WTC11 (cell line): ENCODE measurements around the gene CMTM4. TPM values are rescaled to one million over a fixed set of nuclear protein-coding genes. Genes with fewer than 3 reads are reported as not detected.

ENCODE experiments used
- ATAC-seq: fragments of 200-7000 bp; cut with Tn5 transposase; 2 replicates; pipeline ENCODE4 v1.10.0; 2021; ENCODE audit warnings: mild to moderate bottlenecking, moderate library complexity
- CTCF ChIA-PET: fragments of 300-600 bp; sonication (Branson Sonifier 250); formaldehyde crosslinking; loops from one replicate; lab custom pipeline; 2021; ENCODE audit warnings: antibody characterized with exemption; lab: Charles Lee
- POLR2A ChIA-PET: fragments of 350-600 bp; sonication (Branson Sonifier 250); formaldehyde crosslinking; loops from one replicate; lab custom pipeline; 2021; ENCODE audit warnings: antibody characterized with exemption; lab: Charles Lee
- DNase-seq: peaks from one replicate; pipeline ENCODE4 v3.0.0; 2021; ENCODE audit warnings: low spot score
- H3K27ac Mint-ChIP-seq: 2 replicates; pipeline ENCODE4 v1.8.0; 2021; ENCODE audit warnings: mixed read lengths
- H3K27me3 Mint-ChIP-seq: 2 replicates; pipeline ENCODE4 v1.8.0; 2021; ENCODE audit warnings: low read depth, mild to moderate bottlenecking, moderate library complexity, mixed read lengths
- H3K36me3 Mint-ChIP-seq: 2 replicates; pipeline ENCODE4 v1.8.0; 2021; ENCODE audit warnings: mixed read lengths
- H3K4me1 Mint-ChIP-seq: 2 replicates; pipeline ENCODE4 v1.8.0; 2022; ENCODE audit warnings: mixed read lengths
- H3K4me3 Mint-ChIP-seq: 2 replicates; pipeline ENCODE4 v1.8.0; 2021; ENCODE audit warnings: mild to moderate bottlenecking, moderate library complexity, mixed read lengths
- H3K9me3 Mint-ChIP-seq: 2 replicates; pipeline ENCODE4 v1.8.0; 2021; ENCODE audit warnings: mixed read lengths
- ATF3 ChIP-seq: sonication (generic); formaldehyde crosslinking; conservative IDR thresholded peaks from 2 replicates; pipeline ENCODE4 v1.8.1; 2022; ENCODE audit warnings: mild to moderate bottlenecking, missing genetic modification reagents
- ATF6 ChIP-seq: sonication (generic); formaldehyde crosslinking; IDR thresholded peaks from 2 replicates; pipeline ENCODE4 v1.8.1; 2023; ENCODE audit warnings: mild to moderate bottlenecking, missing genetic modification reagents
- CDX4 ChIP-seq: fragments of 250-450 bp; sonication (Bioruptor Pico); IDR thresholded peaks from 2 replicates; pipeline ENCODE4 v1.9.0; 2021; ENCODE audit warnings: moderate library complexity, mild to moderate bottlenecking, inconsistent platforms, borderline replicate concordance
- CREM ChIP-seq: sonication (generic); formaldehyde crosslinking; IDR thresholded peaks from 2 replicates; pipeline ENCODE4 v1.8.1; 2022; ENCODE audit warnings: mild to moderate bottlenecking, missing genetic modification reagents, moderate library complexity
- ERG ChIP-seq: fragments of 250-450 bp; sonication (Bioruptor Pico); IDR thresholded peaks from 2 replicates; pipeline ENCODE4 v1.8.0; 2021; ENCODE audit warnings: mild to moderate bottlenecking
- ESRRA ChIP-seq: sonication (generic); formaldehyde crosslinking; IDR thresholded peaks from 2 replicates; pipeline ENCODE4 v1.8.1; 2022; ENCODE audit warnings: mild to moderate bottlenecking, missing genetic modification reagents, borderline replicate concordance
- ETV6 ChIP-seq: sonication (generic); formaldehyde crosslinking; IDR thresholded peaks from 2 replicates; pipeline ENCODE4 v1.8.1; 2022; ENCODE audit warnings: mild to moderate bottlenecking, missing genetic modification reagents
- FOXK1 ChIP-seq: sonication (generic); formaldehyde crosslinking; IDR thresholded peaks from 2 replicates; pipeline ENCODE4 v1.8.0; 2022; ENCODE audit warnings: mild to moderate bottlenecking, moderate library complexity, missing genetic modification reagents
- GABPB1 ChIP-seq: sonication (generic); formaldehyde crosslinking; IDR thresholded peaks from 2 replicates; pipeline ENCODE4 v1.8.1; 2023; ENCODE audit warnings: mild to moderate bottlenecking, missing genetic modification reagents
- JUN ChIP-seq: sonication (generic); formaldehyde crosslinking; IDR thresholded peaks from 2 replicates; pipeline ENCODE4 v1.8.0; 2023; ENCODE audit warnings: mild to moderate bottlenecking, missing genetic modification reagents
- MLX ChIP-seq: sonication (generic); formaldehyde crosslinking; IDR thresholded peaks from 2 replicates; pipeline ENCODE4 v1.8.1; 2023; ENCODE audit warnings: mild to moderate bottlenecking, missing genetic modification reagents, moderate library complexity
- NFATC4 ChIP-seq: fragments of 250-450 bp; sonication (Bioruptor Pico); IDR thresholded peaks from 2 replicates; pipeline ENCODE4 v1.9.0; 2021; ENCODE audit warnings: mild to moderate bottlenecking
- NFE2L1 ChIP-seq: sonication (generic); formaldehyde crosslinking; IDR thresholded peaks from 2 replicates; pipeline ENCODE4 v1.8.1; 2023; ENCODE audit warnings: missing genetic modification reagents
- NFYB ChIP-seq: sonication (generic); formaldehyde crosslinking; conservative IDR thresholded peaks from 2 replicates; pipeline ENCODE4 v1.8.0; 2022; ENCODE audit warnings: low read depth, missing genetic modification reagents
- NR3C1 ChIP-seq: sonication (generic); formaldehyde crosslinking; conservative IDR thresholded peaks from 2 replicates; pipeline ENCODE4 v1.8.1; 2023; ENCODE audit warnings: low read depth, mild to moderate bottlenecking, missing genetic modification reagents
- PRDM15 ChIP-seq: sonication (generic); formaldehyde crosslinking; IDR thresholded peaks from 2 replicates; pipeline ENCODE4 v1.8.0; 2022; ENCODE audit warnings: missing genetic modification reagents
- TCF7 ChIP-seq: sonication (generic); formaldehyde crosslinking; IDR thresholded peaks from 2 replicates; pipeline ENCODE4 v1.8.0; 2022; ENCODE audit warnings: mild to moderate bottlenecking, low read depth, missing genetic modification reagents, moderate library complexity
- TEAD4 ChIP-seq: sonication (generic); formaldehyde crosslinking; IDR thresholded peaks from 2 replicates; pipeline ENCODE4 v1.8.0; 2022; ENCODE audit warnings: mild to moderate bottlenecking, missing genetic modification reagents
- TP53 ChIP-seq: sonication (generic); formaldehyde crosslinking; IDR thresholded peaks from 2 replicates; pipeline ENCODE4 v1.8.1; 2023; ENCODE audit warnings: mild to moderate bottlenecking, missing genetic modification reagents
- USF1 ChIP-seq: sonication (generic); formaldehyde crosslinking; IDR thresholded peaks from 2 replicates; pipeline ENCODE4 v1.8.0; 2022; ENCODE audit warnings: mild to moderate bottlenecking, missing genetic modification reagents
- ZNF317 ChIP-seq: sonication (generic); formaldehyde crosslinking; IDR thresholded peaks from 2 replicates; pipeline ENCODE4 v1.8.1; 2023; ENCODE audit warnings: low read depth, mild to moderate bottlenecking, moderate library complexity, missing genetic modification reagents, borderline replicate concordance
- ZSCAN18 ChIP-seq: fragments of 250-450 bp; sonication (Bioruptor Pico); IDR thresholded peaks from 2 replicates; pipeline ENCODE4 v2.1.2; 2022; ENCODE audit warnings: mild to moderate bottlenecking, moderate library complexity
- total RNA-seq: library from RNA; stranded (reverse); gene quantifications from 3 replicates; pipeline ENCODE4 v1.2.3, GENCODE V29; 2021

Gene CMTM4
- total RNA-seq, 1 experiment from 2014 or later: 56.2 TPM

- TF ChIP-seq MLX (CRISPR knock-in tag): no peak
- TF ChIP-seq ERG (CRISPR knock-in tag): no peak
- TF ChIP-seq ETV6 (CRISPR knock-in tag): 0 out of 2 replicates have a peak, but pooled peaks have one; percentile 15
- TF ChIP-seq ATF6: no peak
- TF ChIP-seq ATF3: no peak
- TF ChIP-seq GABPB1: no peak; the same call in 1 of the 2 replicates
- TF ChIP-seq CDX4 (CRISPR knock-in tag): no peak
- TF ChIP-seq ESRRA (CRISPR knock-in tag): no peak
- TF ChIP-seq USF1: no peak
- no peak for TF ChIP-seq NFATC4 (CRISPR knock-in tag)
- no peak for TF ChIP-seq FOXK1
- no peak for TF ChIP-seq NR3C1 (CRISPR knock-in tag)
- TF ChIP-seq ZNF317 (CRISPR knock-in tag): peak; percentile 85
- no peak for TF ChIP-seq NFE2L1 (CRISPR knock-in tag)
- TF ChIP-seq NFYB (CRISPR knock-in tag): no peak
- TF ChIP-seq TEAD4 (CRISPR knock-in tag): no peak
- TF ChIP-seq CREM (CRISPR knock-in tag): no peak
These were observed 20.7 kb upstream of the CMTM4 start (continued) for GRCh38 chr16:66717112-66717675.

GRCh38 chr16:66714654-66715307 lies 18.2 kb upstream of the CMTM4 start:
- Mint-ChIP-seq H3K4me3 (no peak overlapping the region), H3K4me1 (no peaks in the 10 kb centered on the region), H3K27me3 (no peaks in the 10 kb centered on the region), H3K27ac (peak overlapping the region; percentile 49), H3K9me3 (peaks cover 7% of the 10 kb centered on the region), H3K36me3 (peaks cover 10% of the 10 kb centered on the region)
- no peak for DNase-seq
- CTCF ChIA-PET: no interaction called here
- POLR2A ChIA-PET: no interaction called here
- no peak for ATAC-seq
- TF ChIP-seq NFATC4 (CRISPR knock-in tag) (no peak), PRDM15 (CRISPR knock-in tag) (no peak), JUN (CRISPR knock-in tag) (no peak), ZSCAN18 (CRISPR knock-in tag) (no peak), TCF7 (CRISPR knock-in tag) (no peak), ERG (CRISPR knock-in tag) (no peak), TP53 (CRISPR knock-in tag) (no peak)
